Nephron progenitor cell (in vitro differentiated cells): ENCODE results near the gene EP400.

Experiments
- DNase-seq: peaks from one replicate; pipeline ENCODE4 v3.0.0; 2021
- H3K27ac Mint-ChIP-seq: 2 replicates; pipeline ENCODE4 v1.8.0; 2021; ENCODE audit warnings: mild to moderate bottlenecking, moderate library complexity, mixed read lengths
- H3K27me3 Mint-ChIP-seq: 2 replicates; pipeline ENCODE4 v1.8.0; 2021; ENCODE audit warnings: mild to moderate bottlenecking, low read depth, mixed read lengths; ENCODE audit not compliant: poor library complexity
- H3K36me3 Mint-ChIP-seq: 2 replicates; pipeline ENCODE4 v1.8.0; 2021; ENCODE audit warnings: low read depth, mixed read lengths
- H3K4me1 Mint-ChIP-seq: 2 replicates; pipeline ENCODE4 v1.8.0; 2021; ENCODE audit warnings: mixed read lengths
- H3K4me3 Mint-ChIP-seq: 2 replicates; pipeline ENCODE4 v1.8.0; 2021; ENCODE audit warnings: mild to moderate bottlenecking, moderate library complexity, mixed read lengths
- H3K9me3 Mint-ChIP-seq: 2 replicates; pipeline ENCODE4 v1.8.0; 2021; ENCODE audit warnings: mild to moderate bottlenecking, moderate library complexity, mixed read lengths
- CTCF ChIP-seq: fragments of 200-600 bp; sonication (generic); IDR thresholded peaks from 2 replicates; pipeline ENCODE4 v1.5.0; 2021; ENCODE audit warnings: antibody characterized with exemption

The EP400 gene

DNA sequence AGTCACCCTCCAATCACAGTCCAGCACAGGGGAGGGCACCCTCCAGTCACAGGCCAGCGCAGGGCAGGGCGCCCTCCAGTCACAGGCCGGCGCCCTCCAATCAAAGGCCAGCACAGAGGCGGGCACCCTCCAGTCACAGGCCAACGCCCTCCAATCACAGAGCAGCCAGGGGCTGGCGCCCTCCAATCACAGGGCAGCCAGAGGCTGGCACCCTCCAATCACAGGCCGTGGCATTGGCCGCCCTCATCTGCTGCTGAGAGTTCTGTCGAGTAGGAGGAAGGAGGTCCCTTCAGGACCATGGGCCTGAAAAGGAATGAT, 167.8 kb downstream of the EP400 start:
- no peak for TF ChIP-seq CTCF
- Mint-ChIP-seq H3K4me3 (no peak overlapping the region), H3K36me3 (peaks cover 32% of the 10 kb centered on the region), H3K9me3 (no peaks in the 10 kb centered on the region), H3K4me1 (no peaks in the 10 kb centered on the region), H3K27me3 (no peaks in the 10 kb centered on the region), H3K27ac (no peak overlapping the region)
- DNase-seq: no peak

DNA sequence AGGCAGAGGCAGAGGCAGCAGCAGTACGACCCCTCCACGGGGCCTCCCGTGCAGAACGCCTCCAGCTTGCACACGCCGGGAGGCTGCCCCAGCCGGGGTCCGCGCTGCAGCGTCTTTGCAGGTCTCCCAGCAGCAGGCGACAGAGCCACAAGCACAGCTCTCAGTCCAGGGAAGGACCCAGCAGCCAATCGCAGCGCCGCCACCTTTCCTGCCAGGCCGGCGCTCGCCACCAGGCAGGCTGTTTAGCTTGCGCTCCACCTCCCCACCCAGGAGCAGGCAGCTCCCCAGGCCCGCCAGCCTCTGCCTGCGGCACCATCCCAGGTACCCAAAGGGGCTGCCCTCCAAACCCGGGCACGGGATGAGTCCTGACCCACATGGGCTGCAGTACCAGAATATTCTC, 169.1 kb downstream of the EP400 start:
- no peak for DNase-seq
- Mint-ChIP-seq H3K4me3 (no peak overlapping the region), H3K9me3 (no peaks in the 10 kb centered on the region), H3K27ac (no peak overlapping the region), H3K36me3 (peaks cover 39% of the 10 kb centered on the region), H3K27me3 (no peaks in the 10 kb centered on the region), H3K4me1 (no peaks in the 10 kb centered on the region)
- no peak for TF ChIP-seq CTCF

- Mint-ChIP-seq H3K9me3 (peaks cover 7% of the 10 kb centered on the region), H3K27ac (no peak overlapping the region), H3K4me3 (no peak overlapping the region), H3K4me1 (no peaks in the 10 kb centered on the region), H3K27me3 (no peaks in the 10 kb centered on the region), H3K36me3 (peaks cover 50% of the 10 kb centered on the region)
- DNase-seq: no peak
- TF ChIP-seq CTCF: no peak
Observed at GRCh38 chr12:132121283-132121682, 171.5 kb downstream of the EP400 start.

DNA sequence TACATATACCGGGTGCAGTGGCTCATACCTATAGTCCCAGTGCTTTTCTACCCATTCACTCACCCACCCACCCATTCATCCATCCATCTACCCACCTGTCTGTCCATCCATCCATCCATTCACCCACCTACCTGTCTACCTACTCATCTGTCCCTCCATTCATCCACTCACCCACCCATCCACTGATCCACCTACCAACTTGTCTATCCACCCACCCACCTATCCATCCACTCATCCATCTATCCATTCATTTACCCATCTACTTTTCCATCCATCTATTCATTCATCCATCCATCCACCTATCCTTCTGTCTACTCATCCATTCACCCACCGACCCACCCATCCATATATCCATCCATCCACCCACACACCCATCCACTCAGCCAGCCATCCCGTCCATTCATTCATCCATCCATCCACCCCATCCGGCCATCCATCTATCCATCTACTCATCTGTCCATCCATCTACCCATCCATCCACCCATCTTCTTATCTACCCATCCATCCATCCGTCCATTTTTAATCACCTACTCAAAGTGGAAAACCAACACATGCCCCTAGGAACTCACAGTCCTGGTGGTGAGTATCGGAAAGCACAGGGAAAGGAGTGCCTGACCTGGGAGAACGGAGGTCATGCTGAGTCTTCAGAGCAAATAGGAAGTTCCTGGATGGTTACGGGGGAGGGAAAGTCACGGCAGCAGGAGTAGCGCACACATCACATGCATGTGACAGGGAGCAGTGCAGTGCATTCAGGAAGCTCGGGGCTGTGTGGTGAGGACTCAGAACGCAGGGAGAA, 174.4 kb downstream of the EP400 start:
- peaks cover 75% of the 10 kb centered on the region for H3K36me3 Mint-ChIP-seq
- H3K27me3 Mint-ChIP-seq: no peaks in the 10 kb centered on the region
- DNase-seq: no peak
- no peak for TF ChIP-seq CTCF
- no peaks in the 10 kb centered on the region for H3K4me1 Mint-ChIP-seq
- no peak overlapping the region for H3K27ac Mint-ChIP-seq
- H3K9me3 Mint-ChIP-seq: peaks cover 30% of the 10 kb centered on the region
- no peak overlapping the region for H3K4me3 Mint-ChIP-seq

DNA sequence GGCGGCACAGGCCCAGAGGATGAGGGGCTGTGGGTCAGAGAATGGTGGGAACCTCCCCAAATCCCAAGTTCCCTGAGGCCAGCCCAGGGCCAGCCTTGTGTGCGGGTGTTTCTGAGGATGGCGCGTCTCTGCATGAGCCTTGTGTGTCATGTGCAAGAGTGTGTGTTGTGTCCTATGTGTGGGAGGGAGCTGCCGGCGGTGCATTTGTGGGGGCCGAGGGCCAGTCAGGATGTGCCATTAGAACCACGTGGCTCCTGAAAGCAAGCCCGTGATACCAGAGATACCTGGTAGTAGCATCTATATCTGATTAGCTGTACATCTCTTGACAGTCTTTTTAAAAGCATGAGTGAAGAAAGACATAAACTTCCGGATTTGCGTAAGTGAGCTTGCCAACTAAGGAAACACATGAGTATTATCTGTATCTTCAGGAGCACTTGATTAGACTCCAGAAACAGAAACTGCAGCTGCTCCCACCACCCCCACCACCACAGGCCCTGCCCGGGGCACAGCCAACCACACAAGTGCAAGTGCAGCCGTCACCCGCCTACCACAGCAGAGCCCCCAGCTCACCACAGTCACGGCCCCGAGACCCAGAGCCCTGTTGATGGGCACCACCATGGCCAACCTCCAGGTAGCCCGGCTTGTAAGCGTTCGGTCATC, 175.2 kb downstream of the EP400 start:
- Mint-ChIP-seq H3K4me3 (no peak overlapping the region), H3K4me1 (no peaks in the 10 kb centered on the region), H3K36me3 (peaks cover 83% of the 10 kb centered on the region), H3K27me3 (no peaks in the 10 kb centered on the region), H3K27ac (no peak overlapping the region), H3K9me3 (peaks cover 38% of the 10 kb centered on the region)
- no peak for TF ChIP-seq CTCF
- no peak for DNase-seq

GRCh38 chr12:132125736-132126135, 176.0 kb downstream of the EP400 start:
- peaks cover 44% of the 10 kb centered on the region for H3K9me3 Mint-ChIP-seq
- no peak overlapping the region for H3K27ac Mint-ChIP-seq
- H3K4me3 Mint-ChIP-seq: no peak overlapping the region
- TF ChIP-seq CTCF: no peak
- H3K36me3 Mint-ChIP-seq: peaks cover 87% of the 10 kb centered on the region
- no peaks in the 10 kb centered on the region for H3K27me3 Mint-ChIP-seq
- DNase-seq: no peak
- no peaks in the 10 kb centered on the region for H3K4me1 Mint-ChIP-seq
